ENCODE measurements around the gene MICB.

MICB gene

DNA sequence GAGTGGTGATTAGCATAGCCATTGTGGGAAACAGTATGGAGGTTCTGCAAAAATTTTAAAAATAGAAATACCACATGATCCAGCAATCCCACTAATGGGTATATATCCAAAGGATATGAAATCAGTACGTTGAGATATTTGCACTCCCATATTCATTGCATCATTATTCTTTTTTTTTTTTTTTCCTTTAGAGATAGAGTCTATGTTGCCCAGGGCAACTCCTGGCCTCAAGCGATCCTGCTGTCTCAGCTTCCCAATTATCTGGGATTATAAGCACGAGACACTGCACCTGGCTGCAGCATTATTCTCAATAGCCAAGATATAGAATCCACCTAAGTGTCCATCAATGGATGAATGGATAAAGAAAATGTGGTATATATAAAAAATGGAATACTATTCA is 23.9 kb downstream of the MICB start:
- TF ChIP-seq, protein P1, sequence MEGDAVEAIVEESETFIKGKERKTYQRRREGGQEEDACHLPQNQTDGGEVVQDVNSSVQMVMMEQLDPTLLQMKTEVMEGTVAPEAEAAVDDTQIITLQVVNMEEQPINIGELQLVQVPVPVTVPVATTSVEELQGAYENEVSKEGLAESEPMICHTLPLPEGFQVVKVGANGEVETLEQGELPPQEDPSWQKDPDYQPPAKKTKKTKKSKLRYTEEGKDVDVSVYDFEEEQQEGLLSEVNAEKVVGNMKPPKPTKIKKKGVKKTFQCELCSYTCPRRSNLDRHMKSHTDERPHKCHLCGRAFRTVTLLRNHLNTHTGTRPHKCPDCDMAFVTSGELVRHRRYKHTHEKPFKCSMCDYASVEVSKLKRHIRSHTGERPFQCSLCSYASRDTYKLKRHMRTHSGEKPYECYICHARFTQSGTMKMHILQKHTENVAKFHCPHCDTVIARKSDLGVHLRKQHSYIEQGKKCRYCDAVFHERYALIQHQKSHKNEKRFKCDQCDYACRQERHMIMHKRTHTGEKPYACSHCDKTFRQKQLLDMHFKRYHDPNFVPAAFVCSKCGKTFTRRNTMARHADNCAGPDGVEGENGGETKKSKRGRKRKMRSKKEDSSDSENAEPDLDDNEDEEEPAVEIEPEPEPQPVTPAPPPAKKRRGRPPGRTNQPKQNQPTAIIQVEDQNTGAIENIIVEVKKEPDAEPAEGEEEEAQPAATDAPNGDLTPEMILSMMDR (IDR thresholded peaks at IDR 0.05), result no peak

DNA sequence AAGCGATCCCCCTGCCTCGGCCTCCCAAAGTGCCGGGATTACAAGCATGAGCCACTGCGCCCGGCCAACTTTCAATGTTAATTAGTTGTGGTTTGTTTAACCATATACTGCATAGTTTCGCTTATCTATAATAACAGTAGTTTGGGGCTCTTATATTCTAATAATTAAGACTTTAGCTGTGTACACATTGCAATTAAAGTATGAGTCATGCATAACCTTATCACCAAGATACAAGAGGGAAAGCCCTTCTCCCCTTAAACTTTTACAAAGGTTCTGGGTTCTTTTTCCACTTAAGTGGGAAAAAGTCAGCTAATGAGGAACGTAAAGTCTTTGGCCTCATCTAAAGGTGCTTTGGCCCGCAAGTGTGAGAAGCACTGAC is 27.6 kb downstream of the MICB start:
- no peak overlapping the region for H3K9ac ChIP-seq
- no peak overlapping the region for H2AFZ ChIP-seq
- no peaks in the 10 kb centered on the region for H3K4me1 ChIP-seq
- no peak overlapping the region for H3K4me3 ChIP-seq (ENCODE audit: low read depth, low read length)
- H3K4me2 ChIP-seq (ENCODE audit: low read length), result no peak overlapping the region
- TF ChIP-seq, protein P1 (IDR thresholded peaks at IDR 0.05), result no peak
- no peaks in the 10 kb centered on the region for H3K36me3 ChIP-seq (ENCODE audit: control insufficient read depth, insufficient read depth, low read length)
- no peaks in the 10 kb centered on the region for H3K9me3 ChIP-seq (ENCODE audit: control insufficient read depth, low read length)
- no peaks in the 10 kb centered on the region for H3K79me2 ChIP-seq
- no peak overlapping the region for H3K27ac ChIP-seq
- no peaks in the 10 kb centered on the region for H3K27me3 ChIP-seq (ENCODE audit: control insufficient read depth, insufficient read depth, low read length)

More for the DNA sequence above, 23.9 kb downstream of the MICB start:
- no peak overlapping the region for H3K9ac ChIP-seq
- H3K4me3 ChIP-seq (ENCODE audit: low read depth, low read length), result no peak overlapping the region
- no peak overlapping the region for H3K4me2 ChIP-seq (ENCODE audit: low read length)
- no peaks in the 10 kb centered on the region for H3K4me1 ChIP-seq
- H3K36me3 ChIP-seq (ENCODE audit: control insufficient read depth, insufficient read depth, low read length), result no peaks in the 10 kb centered on the region
- H3K9me3 ChIP-seq (ENCODE audit: control insufficient read depth, low read length), result no peaks in the 10 kb centered on the region
- H3K27ac ChIP-seq, result no peak overlapping the region
- H3K27me3 ChIP-seq (ENCODE audit: control insufficient read depth, insufficient read depth, low read length), result no peaks in the 10 kb centered on the region
- no peak overlapping the region for H2AFZ ChIP-seq
- no peaks in the 10 kb centered on the region for H3K79me2 ChIP-seq

DNA sequence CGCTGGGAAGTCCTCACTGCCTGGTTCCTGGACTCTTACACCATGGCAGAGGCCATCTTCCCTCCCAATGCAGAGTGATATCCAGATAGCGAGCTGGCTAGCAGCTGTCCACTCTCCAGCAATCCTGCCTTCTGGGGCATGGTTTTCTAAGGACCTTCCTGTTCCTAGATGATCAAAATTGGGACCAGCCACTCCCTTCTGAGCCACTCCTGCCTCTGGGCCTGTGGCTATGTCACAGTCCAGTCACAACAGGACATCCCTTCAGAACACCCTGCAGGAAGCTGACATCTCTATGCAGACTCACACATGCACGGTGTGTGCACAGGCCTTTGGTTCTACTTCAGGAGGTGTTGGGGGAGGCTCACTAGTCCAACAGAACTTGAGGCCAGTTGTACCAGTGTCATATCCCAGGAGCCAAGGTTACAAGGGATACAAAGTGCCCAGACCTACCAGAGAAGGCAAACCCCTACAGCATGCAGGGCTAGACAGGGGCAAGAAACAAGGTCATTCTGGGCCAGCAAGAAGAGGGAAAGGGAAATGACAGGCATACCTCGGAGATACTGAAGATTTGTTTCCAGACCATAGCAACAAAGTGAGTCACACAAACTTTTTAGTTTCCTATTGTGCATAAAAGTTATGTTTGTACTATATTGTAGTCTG is 28.1 kb downstream of the MICB start:
- no peak overlapping the region for H3K4me2 ChIP-seq (ENCODE audit: low read length)
- no peaks in the 10 kb centered on the region for H3K79me2 ChIP-seq
- no peaks in the 10 kb centered on the region for H3K9me3 ChIP-seq (ENCODE audit: control insufficient read depth, low read length)
- H3K9ac ChIP-seq, result no peak overlapping the region
- H3K4me3 ChIP-seq (ENCODE audit: low read depth, low read length), result no peak overlapping the region
- no peak overlapping the region for H2AFZ ChIP-seq
- no peaks in the 10 kb centered on the region for H3K36me3 ChIP-seq (ENCODE audit: control insufficient read depth, insufficient read depth, low read length)
- no peak overlapping the region for H3K27ac ChIP-seq
- no peaks in the 10 kb centered on the region for H3K27me3 ChIP-seq (ENCODE audit: control insufficient read depth, insufficient read depth, low read length)
- H3K4me1 ChIP-seq, result no peaks in the 10 kb centered on the region
- TF ChIP-seq, protein P1 (IDR thresholded peaks at IDR 0.05), result no peak

DNA sequence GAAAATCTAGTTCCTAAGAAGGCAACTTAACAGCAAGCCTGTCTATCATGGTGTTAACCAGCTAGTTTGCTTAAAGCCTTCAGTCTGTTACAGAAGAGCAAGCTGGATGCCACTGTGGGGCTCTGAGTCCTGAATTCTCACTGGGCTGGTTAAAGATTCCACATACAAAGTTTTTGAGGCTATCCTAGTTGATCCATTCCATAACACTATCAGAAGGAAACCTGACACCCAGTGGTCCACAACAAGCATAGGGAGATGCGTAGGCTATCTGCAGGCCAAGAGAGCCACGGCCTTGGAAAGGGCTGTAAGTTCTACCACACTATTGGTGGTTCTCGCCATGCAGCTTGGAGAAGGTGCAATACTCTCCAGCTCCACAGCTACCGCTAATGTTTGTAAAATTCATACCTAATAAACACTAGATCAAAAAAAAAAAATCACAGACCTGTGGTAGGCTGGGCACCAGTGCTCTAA is 30.4 kb downstream of the MICB start:
- Histone ChIP-seq H3K27me3 (ENCODE audit: control insufficient read depth, insufficient read depth, low read length) (no peaks in the 10 kb centered on the region), H3K27ac (no peak overlapping the region), H3K4me3 (ENCODE audit: low read depth, low read length) (no peak overlapping the region), H3K4me1 (peaks cover 6% of the 10 kb centered on the region), H3K79me2 (no peaks in the 10 kb centered on the region), H2AFZ (no peak overlapping the region), H3K9ac (no peak overlapping the region), H3K9me3 (ENCODE audit: control insufficient read depth, low read length) (no peaks in the 10 kb centered on the region), H3K36me3 (ENCODE audit: control insufficient read depth, insufficient read depth, low read length) (no peaks in the 10 kb centered on the region), H3K4me2 (ENCODE audit: low read length) (no peak overlapping the region)
- TF ChIP-seq, protein P1 (IDR thresholded peaks at IDR 0.05), result no peak

DNA sequence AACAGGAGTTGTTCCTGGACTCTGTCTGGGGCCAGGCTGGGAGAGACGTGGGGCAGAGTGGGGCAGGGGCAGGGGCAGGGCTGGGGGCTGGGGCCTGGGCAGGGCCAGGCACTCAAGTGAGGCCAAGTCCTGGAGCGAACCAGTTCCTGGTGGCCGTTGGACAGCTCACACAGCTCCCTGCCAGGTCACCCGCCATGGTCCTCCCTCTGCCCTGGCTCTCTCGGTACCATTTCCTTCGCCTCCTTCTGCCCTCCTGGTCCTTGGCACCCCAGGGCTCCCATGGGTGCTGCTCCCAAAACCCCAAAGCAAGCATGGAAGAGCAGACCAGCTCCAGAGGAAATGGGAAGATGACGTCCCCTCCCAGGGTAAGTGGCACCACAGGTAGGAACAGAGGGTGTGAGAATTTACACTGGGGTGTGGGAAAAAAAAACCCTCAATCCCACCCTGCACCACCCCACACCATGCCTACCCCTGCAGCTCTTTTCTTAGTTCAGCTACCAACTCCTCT is 30.9 kb downstream of the MICB start, which contains the start of gene MCCD1:
Gene MCCD1 (plus strand): TSS at position 142 of the 508 bp plus-strand sequence. CDS start 53 bp downstream, at position 195.
- no peak within 1 kb of the TSS for H3K27ac ChIP-seq

More for the DNA sequence above, 30.9 kb downstream of the MICB start, which contains the start of gene MCCD1:
- Histone ChIP-seq H3K9me3 (ENCODE audit: control insufficient read depth, low read length) (no peaks in the 10 kb centered on the region), H3K4me1 (peaks cover 6% of the 10 kb centered on the region), H2AFZ (no peak within 1 kb of the TSS), H3K4me2 (ENCODE audit: low read length) (no peak within 1 kb of the TSS), H3K4me3 (ENCODE audit: low read depth, low read length) (no peak within 1 kb of the TSS), H3K36me3 (ENCODE audit: control insufficient read depth, insufficient read depth, low read length) (no peaks in the 10 kb centered on the region), H3K27me3 (ENCODE audit: control insufficient read depth, insufficient read depth, low read length) (no peaks in the 10 kb centered on the region), H3K9ac (no peak within 1 kb of the TSS), H3K79me2 (no peaks in the 10 kb centered on the region)
- TF ChIP-seq, protein P1 (IDR thresholded peaks at IDR 0.05), result no peak

Measured in parathyroid adenoma (tissue), 2 donors.